ENCODE data around the gene NMT1. TPM values are rescaled to one million over a fixed set of nuclear protein-coding genes. Genes with fewer than 3 reads are reported as not detected.
A peak's percentile ranks its signal among the peaks of the same experiment; 100 is the strongest.

Gene NMT1
- total and polyA plus RNA-seq, 2 of the 13 experiments (the other 11 are each of a cell fraction or from before 2014, with no cell fraction given): 75.7 to 142 TPM

GRCh38 chr17:45135192-45135977 lies 74.3 kb downstream of the NMT1 start, which contains the start of gene ACBD4 (continued):
- TF ChIP-seq, protein P1, sequence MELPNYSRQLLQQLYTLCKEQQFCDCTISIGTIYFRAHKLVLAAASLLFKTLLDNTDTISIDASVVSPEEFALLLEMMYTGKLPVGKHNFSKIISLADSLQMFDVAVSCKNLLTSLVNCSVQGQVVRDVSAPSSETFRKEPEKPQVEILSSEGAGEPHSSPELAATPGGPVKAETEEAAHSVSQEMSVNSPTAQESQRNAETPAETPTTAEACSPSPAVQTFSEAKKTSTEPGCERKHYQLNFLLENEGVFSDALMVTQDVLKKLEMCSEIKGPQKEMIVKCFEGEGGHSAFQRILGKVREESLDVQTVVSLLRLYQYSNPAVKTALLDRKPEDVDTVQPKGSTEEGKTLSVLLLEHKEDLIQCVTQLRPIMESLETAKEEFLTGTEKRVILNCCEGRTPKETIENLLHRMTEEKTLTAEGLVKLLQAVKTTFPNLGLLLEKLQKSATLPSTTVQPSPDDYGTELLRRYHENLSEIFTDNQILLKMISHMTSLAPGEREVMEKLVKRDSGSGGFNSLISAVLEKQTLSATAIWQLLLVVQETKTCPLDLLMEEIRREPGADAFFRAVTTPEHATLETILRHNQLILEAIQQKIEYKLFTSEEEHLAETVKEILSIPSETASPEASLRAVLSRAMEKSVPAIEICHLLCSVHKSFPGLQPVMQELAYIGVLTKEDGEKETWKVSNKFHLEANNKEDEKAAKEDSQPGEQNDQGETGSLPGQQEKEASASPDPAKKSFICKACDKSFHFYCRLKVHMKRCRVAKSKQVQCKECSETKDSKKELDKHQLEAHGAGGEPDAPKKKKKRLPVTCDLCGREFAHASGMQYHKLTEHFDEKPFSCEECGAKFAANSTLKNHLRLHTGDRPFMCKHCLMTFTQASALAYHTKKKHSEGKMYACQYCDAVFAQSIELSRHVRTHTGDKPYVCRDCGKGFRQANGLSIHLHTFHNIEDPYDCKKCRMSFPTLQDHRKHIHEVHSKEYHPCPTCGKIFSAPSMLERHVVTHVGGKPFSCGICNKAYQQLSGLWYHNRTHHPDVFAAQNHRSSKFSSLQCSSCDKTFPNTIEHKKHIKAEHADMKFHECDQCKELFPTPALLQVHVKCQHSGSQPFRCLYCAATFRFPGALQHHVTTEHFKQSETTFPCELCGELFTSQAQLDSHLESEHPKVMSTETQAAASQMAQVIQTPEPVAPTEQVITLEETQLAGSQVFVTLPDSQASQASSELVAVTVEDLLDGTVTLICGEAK (IDR thresholded peaks at IDR 0.05): no peak
- TF ChIP-seq, protein P1 (CRISPR knock-in tag; IDR thresholded peaks at IDR 0.05): peak; percentile 90; the same call in 1 of the 2 replicates
- TF ChIP-seq ZNF264 (CRISPR knock-in tag; IDR thresholded peaks at IDR 0.05) (0 out of 2 replicates have a peak, but pooled peaks have one; percentile 57), ZNF367 (CRISPR knock-in tag; IDR thresholded peaks at IDR 0.05; ENCODE audit: borderline replicate concordance) (no peak), ZBTB20 (CRISPR knock-in tag; IDR thresholded peaks at IDR 0.05; ENCODE audit: borderline replicate concordance, low read depth) (peak; percentile 77), JARID2 (CRISPR knock-in tag; IDR thresholded peaks at IDR 0.05; ENCODE audit: insufficient replicate concordance) (peak; percentile 90), REXO4 (CRISPR knock-in tag; IDR thresholded peaks at IDR 0.05; ENCODE audit: borderline replicate concordance) (no peak), CEBPZ (IDR thresholded peaks at IDR 0.05; ENCODE audit: low read length) (no peak), ZBTB7B (CRISPR knock-in tag; IDR thresholded peaks at IDR 0.05) (peak; percentile 98)
- TF ChIP-seq, protein P2, sequence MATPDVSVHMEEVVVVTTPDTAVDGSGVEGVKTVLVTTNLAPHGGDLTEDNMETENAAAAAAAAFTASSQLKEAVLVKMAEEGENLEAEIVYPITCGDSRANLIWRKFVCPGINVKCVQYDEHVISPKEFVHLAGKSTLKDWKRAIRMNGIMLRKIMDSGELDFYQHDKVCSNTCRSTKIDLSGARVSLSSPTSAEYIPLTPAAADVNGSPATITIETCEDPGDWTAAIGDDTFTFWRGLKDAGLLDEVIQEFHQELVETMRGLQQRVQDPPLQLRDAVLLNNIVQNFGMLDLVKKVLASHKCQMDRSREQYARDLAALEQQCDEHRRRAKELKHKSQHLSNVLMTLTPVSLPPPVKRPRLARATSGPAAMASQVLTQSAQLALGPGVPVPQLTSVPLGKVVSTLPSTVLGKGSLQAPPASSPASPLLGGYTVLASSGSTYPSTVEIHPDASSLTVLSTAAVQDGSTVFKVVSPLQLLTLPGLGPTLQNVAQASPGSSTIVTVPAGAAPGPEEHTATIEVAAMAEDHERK (CRISPR knock-in tag; IDR thresholded peaks at IDR 0.05; ENCODE audit: low read depth): peak; percentile 68

Data from HepG2 (cell line).